ENCODE data around the gene AREL1.

Gene AREL1

GRCh38 chr14:74663884-74664283, 49.0 kb downstream of the AREL1 start:
- Histone ChIP-seq H3K27me3 (replicated peaks in 2 of 5; ENCODE audit: control insufficient read depth in 4 of 5, insufficient read depth in 5 of 5, low read length in 4 of 5) (no peaks in the 10 kb centered on the region), H3K9me3 (ENCODE audit: control extremely low read depth in 1 of 5, control insufficient read depth in 4 of 5, insufficient read depth in 2 of 5, low read depth in 1 of 5, low read length in 4 of 5) (no peaks in the 10 kb centered on the region), H3K4me1 (ENCODE audit: control extremely low read depth in 1 of 4, control insufficient read depth in 4 of 4, insufficient read depth in 4 of 4, low read length in 3 of 4) (peaks cover 2 to 12% (median 10%) of the 10 kb centered on the region in 4 experiments), H3K36me3 (ENCODE audit: control insufficient read depth in 4 of 4, insufficient read depth in 4 of 4, low read length in 3 of 4) (peaks cover 21 to 76% (median 55%) of the 10 kb centered on the region in 4 experiments), H3K27ac (ENCODE audit: insufficient read depth in 1 of 2, low read depth in 1 of 2, low read length in 2 of 2, poor library complexity in 1 of 2, severe bottlenecking in 2 of 2) (no peak overlapping the region), H3K4me3 (ENCODE audit: control insufficient read depth in 1 of 7, extremely low read depth in 1 of 7, insufficient read depth in 4 of 7, low read depth in 2 of 7, low read length in 6 of 7) (no peak overlapping the region)
- ChIA-PET CTCF (interaction anchor here (1.0 to 2.0 kb wide), 4 partner anchors 9 to 20 kb away, joined by 3 to 5 read pairs (median 4); no protein-coding TSS in a partner anchor), POLR2A (no interaction called here)
- 97% methylated on average over 7 of the region's 7 CpGs for WGBS (ENCODE audit: insufficient coverage)
- no peak for DNase-seq

GRCh38 chr14:74661726-74662450, 51.0 kb downstream of the AREL1 start:
- no peaks in the 10 kb centered on the region for H3K9me3 ChIP-seq (ENCODE audit: control extremely low read depth in 1 of 5, control insufficient read depth in 4 of 5, insufficient read depth in 2 of 5, low read depth in 1 of 5, low read length in 4 of 5)
- DNase-seq: no peak
- POLR2A ChIA-PET: interaction anchor here (0.7 kb wide), 1 partner anchor 323 kb away, joined by 3 read pairs; no protein-coding TSS in a partner anchor
- peaks cover 2 to 12% (median 10%) of the 10 kb centered on the region in 4 experiments for H3K4me1 ChIP-seq (ENCODE audit: control extremely low read depth in 1 of 4, control insufficient read depth in 4 of 4, insufficient read depth in 4 of 4, low read length in 3 of 4)
- H3K36me3 ChIP-seq (ENCODE audit: control insufficient read depth in 4 of 4, insufficient read depth in 4 of 4, low read length in 3 of 4): peaks cover 19 to 63% (median 47%) of the 10 kb centered on the region in 4 experiments
- H3K4me3 ChIP-seq (ENCODE audit: control insufficient read depth in 1 of 7, extremely low read depth in 1 of 7, insufficient read depth in 4 of 7, low read depth in 2 of 7, low read length in 6 of 7): no peak overlapping the region
- no peak overlapping the region for H3K27ac ChIP-seq (ENCODE audit: insufficient read depth in 1 of 2, low read depth in 1 of 2, low read length in 2 of 2, poor library complexity in 1 of 2, severe bottlenecking in 2 of 2)
- CTCF ChIA-PET: interaction anchor here (0.8 to 1.6 kb wide), 3 partner anchors 9 to 22 kb away, joined by 3 to 4 read pairs (median 4); no protein-coding TSS in a partner anchor
- no peaks in the 10 kb centered on the region for H3K27me3 ChIP-seq (replicated peaks in 2 of 5; ENCODE audit: control insufficient read depth in 4 of 5, insufficient read depth in 5 of 5, low read length in 4 of 5)
- 94% methylated on average over 7 of the region's 7 CpGs for WGBS (ENCODE audit: insufficient coverage)

- WGBS (ENCODE audit: insufficient coverage): 95% methylated on average over 4 of the region's 5 CpGs
- Histone ChIP-seq H3K9me3 (ENCODE audit: control extremely low read depth in 1 of 5, control insufficient read depth in 4 of 5, insufficient read depth in 2 of 5, low read depth in 1 of 5, low read length in 4 of 5) (no peaks in the 10 kb centered on the region), H3K36me3 (ENCODE audit: control insufficient read depth in 4 of 4, insufficient read depth in 4 of 4, low read length in 3 of 4) (peaks cover 19 to 68% (median 51%) of the 10 kb centered on the region in 4 experiments), H3K4me1 (ENCODE audit: control extremely low read depth in 1 of 4, control insufficient read depth in 4 of 4, insufficient read depth in 4 of 4, low read length in 3 of 4) (peaks cover 2 to 7% (median 7%) of the 10 kb centered on the region in 4 experiments), H3K27me3 (replicated peaks in 2 of 5; ENCODE audit: control insufficient read depth in 4 of 5, insufficient read depth in 5 of 5, low read length in 4 of 5) (no peaks in the 10 kb centered on the region), H3K27ac (ENCODE audit: insufficient read depth in 1 of 2, low read depth in 1 of 2, low read length in 2 of 2, poor library complexity in 1 of 2, severe bottlenecking in 2 of 2) (no peak overlapping the region), H3K4me3 (ENCODE audit: control insufficient read depth in 1 of 7, extremely low read depth in 1 of 7, insufficient read depth in 4 of 7, low read depth in 2 of 7, low read length in 6 of 7) (no peak overlapping the region)
- no peak for DNase-seq
- CTCF ChIA-PET: interaction anchor here (0.7 kb wide), 1 partner anchor 50 kb away, joined by 4 read pairs; no protein-coding TSS in a partner anchor
- POLR2A ChIA-PET: no interaction called here
Measured at GRCh38 chr14:74660863-74661262, 52.0 kb downstream of the AREL1 start.

- Histone ChIP-seq H3K27me3 (replicated peaks in 2 of 5; ENCODE audit: control insufficient read depth in 4 of 5, insufficient read depth in 5 of 5, low read length in 4 of 5) (no peaks in the 10 kb centered on the region), H3K36me3 (ENCODE audit: control insufficient read depth in 4 of 4, insufficient read depth in 4 of 4, low read length in 3 of 4) (peaks cover 19 to 67% (median 50%) of the 10 kb centered on the region in 4 experiments), H3K9me3 (ENCODE audit: control extremely low read depth in 1 of 5, control insufficient read depth in 4 of 5, insufficient read depth in 2 of 5, low read depth in 1 of 5, low read length in 4 of 5) (no peaks in the 10 kb centered on the region), H3K4me1 (ENCODE audit: control extremely low read depth in 1 of 4, control insufficient read depth in 4 of 4, insufficient read depth in 4 of 4, low read length in 3 of 4) (peaks cover 0 to under 1% (median 0%) of the 10 kb centered on the region in 4 experiments), H3K27ac (ENCODE audit: insufficient read depth in 1 of 2, low read depth in 1 of 2, low read length in 2 of 2, poor library complexity in 1 of 2, severe bottlenecking in 2 of 2) (no peak overlapping the region), H3K4me3 (ENCODE audit: control insufficient read depth in 1 of 7, extremely low read depth in 1 of 7, insufficient read depth in 4 of 7, low read depth in 2 of 7, low read length in 6 of 7) (no peak overlapping the region)
- ChIA-PET POLR2A (no interaction called here), CTCF (interaction anchor here (0.7 to 1.3 kb wide), 2 partner anchors 18 to 49 kb away, joined by 4 read pairs; no protein-coding TSS in a partner anchor)
- WGBS (ENCODE audit: insufficient coverage): 100% methylated on average over 2 of the region's 3 CpGs
- DNase-seq: no peak
Measured at GRCh38 chr14:74660167-74660566, 52.7 kb downstream of the AREL1 start.

- ChIA-PET POLR2A (no interaction called here), CTCF (interaction anchor here (1.8 kb wide), 1 partner anchor 17 kb away, joined by 4 read pairs; no protein-coding TSS in a partner anchor)
- Histone ChIP-seq H3K36me3 (ENCODE audit: control insufficient read depth in 4 of 4, insufficient read depth in 4 of 4, low read length in 3 of 4) (peaks cover 16 to 56% (median 40%) of the 10 kb centered on the region in 4 experiments), H3K27me3 (replicated peaks in 2 of 5; ENCODE audit: control insufficient read depth in 4 of 5, insufficient read depth in 5 of 5, low read length in 4 of 5) (no peaks in the 10 kb centered on the region), H3K4me3 (ENCODE audit: control insufficient read depth in 1 of 7, extremely low read depth in 1 of 7, insufficient read depth in 4 of 7, low read depth in 2 of 7, low read length in 6 of 7) (no peak overlapping the region), H3K9me3 (ENCODE audit: control extremely low read depth in 1 of 5, control insufficient read depth in 4 of 5, insufficient read depth in 2 of 5, low read depth in 1 of 5, low read length in 4 of 5) (no peaks in the 10 kb centered on the region), H3K27ac (ENCODE audit: insufficient read depth in 1 of 2, low read depth in 1 of 2, low read length in 2 of 2, poor library complexity in 1 of 2, severe bottlenecking in 2 of 2) (no peak overlapping the region), H3K4me1 (ENCODE audit: control extremely low read depth in 1 of 4, control insufficient read depth in 4 of 4, insufficient read depth in 4 of 4, low read length in 3 of 4) (no peaks in the 10 kb centered on the region)
- WGBS (ENCODE audit: insufficient coverage): no CpG with 5 or more reads among the region's 1 CpG
- DNase-seq: no peak
Measured at GRCh38 chr14:74658535-74659131, 54.2 kb downstream of the AREL1 start.

- no peak overlapping the region for H3K27ac ChIP-seq (ENCODE audit: insufficient read depth in 1 of 2, low read depth in 1 of 2, low read length in 2 of 2, poor library complexity in 1 of 2, severe bottlenecking in 2 of 2)
- H3K4me1 ChIP-seq (ENCODE audit: control extremely low read depth in 1 of 4, control insufficient read depth in 4 of 4, insufficient read depth in 4 of 4, low read length in 3 of 4): no peaks in the 10 kb centered on the region
- ChIA-PET CTCF (interaction anchor here (0.7 to 1.1 kb wide), 4 partner anchors 9 to 135 kb away, joined by 3 to 4 read pairs (median 3); no protein-coding TSS in a partner anchor), POLR2A (interaction anchor here (0.5 to 0.7 kb wide), 2 partner anchors 38 to 1385 kb away, joined by 4 to 6 read pairs; no protein-coding TSS in a partner anchor)
- H3K36me3 ChIP-seq (ENCODE audit: control insufficient read depth in 4 of 4, insufficient read depth in 4 of 4, low read length in 3 of 4): peaks cover 8 to 39% (median 25%) of the 10 kb centered on the region in 4 experiments
- H3K9me3 ChIP-seq (ENCODE audit: control extremely low read depth in 1 of 5, control insufficient read depth in 4 of 5, insufficient read depth in 2 of 5, low read depth in 1 of 5, low read length in 4 of 5): no peaks in the 10 kb centered on the region
- H3K4me3 ChIP-seq (ENCODE audit: control insufficient read depth in 1 of 7, extremely low read depth in 1 of 7, insufficient read depth in 4 of 7, low read depth in 2 of 7, low read length in 6 of 7): no peak overlapping the region
- H3K27me3 ChIP-seq (replicated peaks in 2 of 5; ENCODE audit: control insufficient read depth in 4 of 5, insufficient read depth in 5 of 5, low read length in 4 of 5): no peaks in the 10 kb centered on the region
- 96% methylated on average over 3 of the region's 3 CpGs for WGBS (ENCODE audit: insufficient coverage)
- DNase-seq: no peak
Measured at GRCh38 chr14:74656964-74657363, 55.9 kb downstream of the AREL1 start.
